HCT116 (cell line): ENCODE data around the gene P2RX3. TPM values are rescaled to one million over a fixed set of nuclear protein-coding genes. Genes with fewer than 3 reads are reported as not detected.

Experiments
- ATAC-seq: fragments of 200-7000 bp; cut with Tn5 transposase; 2 replicates; pipeline ENCODE4 v1.9.1; 2020; ENCODE audit warnings: mild to moderate bottlenecking, moderate library complexity
- BruUV-seq: library from RNA; stranded (reverse); fragments of 400-500 nt; replicated peaks from 2 replicates; lab custom pipeline; 2021; lab: Mats Ljungman, UMichigan
- CTCF ChIA-PET: fragments of 300-600 bp; sonication (Branson Sonifier 250); formaldehyde crosslinking; loops from one replicate; lab custom pipeline; 2021; ENCODE audit warnings: antibody characterized with exemption; lab: Charles Lee
- POLR2A ChIA-PET: fragments of 300-600, 350-600 bp; sonication (Branson Sonifier 250); formaldehyde crosslinking; loops from one replicate; lab custom pipeline; 2021; ENCODE audit warnings: antibody characterized with exemption; lab: Charles Lee
- RAD21 ChIA-PET, 2 experiments: fragments of 300-600 bp; sonication (Branson Sonifier 250); formaldehyde crosslinking; loops; one replicate each; lab custom pipeline; 2023; ENCODE audit warnings: low total read pairs in 2 of 2; ENCODE audit not compliant: uncharacterized antibody in 2 of 2, unreplicated experiment in 2 of 2, low non-redundant PET in 1 of 2; lab: Charles Lee
- DNase-seq: peaks from one replicate; pipeline ENCODE4 v3.0.0-alpha.2; 2010; ENCODE audit warnings: low read depth, low spot score
- H2AFZ ChIP-seq: fragments of 200-600 bp; shearing (Covaris generic), sonication (generic); 2 replicates; pipeline ENCODE4 v1.6.1; 2017; ENCODE audit warnings: low read depth, mixed run types, mixed read lengths, antibody characterized with exemption, low read length; ENCODE audit not compliant: poor library complexity, severe bottlenecking
- H3K27ac ChIP-seq: 2 replicates; pipeline ENCODE4 v1.5.1; 2012; ENCODE audit warnings: low read depth, low read length
- H3K27me3 ChIP-seq: fragments of 200-600 bp; sonication (generic); 2 replicates; pipeline ENCODE4 v1.6.1; 2016; ENCODE audit warnings: mixed run types, low read length, mixed read lengths; ENCODE audit not compliant: insufficient read depth
- H3K36me3 ChIP-seq, 2 experiments: fragments of 200-500 bp in 1 of 2; fragments of 200-600 bp in 1 of 2; sonication (Bioruptor generic) in 1 of 2; sonication (generic) in 1 of 2; 2 replicates each; pipeline versions ENCODE4 v1.5.1 to v1.6.1; 2014 to 2016; ENCODE audit warnings: low read length in 2 of 2, inconsistent platforms in 1 of 2, mixed read lengths in 1 of 2, mixed run types in 1 of 2; ENCODE audit not compliant: insufficient read depth in 2 of 2, control insufficient read depth in 1 of 2
- H3K4me1 ChIP-seq, 2 experiments: fragments of 200-600 bp in 1 of 2; sonication (generic) in 1 of 2; 2 replicates each; pipeline versions ENCODE4 v1.5.1 to v1.6.1; 2012 to 2017; ENCODE audit warnings: low read length in 2 of 2, inconsistent platforms in 1 of 2, mild to moderate bottlenecking in 1 of 2, mixed read lengths in 1 of 2, mixed run types in 1 of 2, moderate library complexity in 1 of 2; ENCODE audit not compliant: insufficient read depth in 2 of 2, control insufficient read depth in 1 of 2
- H3K4me2 ChIP-seq: fragments of 200-600 bp; sonication (generic); 2 replicates; pipeline ENCODE4 v1.6.1; 2017; ENCODE audit warnings: mixed run types, low read length, mixed read lengths
- H3K4me3 ChIP-seq, 2 experiments: fragments of 200-600 bp in 1 of 2; sonication (generic) in 1 of 2; replicated peaks in 1 of 2; 2 replicates each; pipeline ENCODE4 v1.5.1; 2011 to 2016; ENCODE audit warnings: low read length in 2 of 2, control low read depth in 1 of 2, low read depth in 1 of 2, mild to moderate bottlenecking in 1 of 2, mixed read lengths in 1 of 2, mixed run types in 1 of 2
- H3K79me2 ChIP-seq: fragments of 200-600 bp; sonication (generic); 2 replicates; pipeline ENCODE4 v1.6.1; 2017; ENCODE audit warnings: mild to moderate bottlenecking, mixed run types, low read length, moderate library complexity, mixed read lengths; ENCODE audit not compliant: insufficient read depth
- H3K9ac ChIP-seq: fragments of 200-600 bp; sonication (generic); 2 replicates; pipeline ENCODE4 v1.6.1; 2016; ENCODE audit warnings: low read length, mixed read lengths
- H3K9me2 ChIP-seq: fragments of 200-600 bp; sonication (generic), shearing (Covaris generic); 2 replicates; pipeline ENCODE4 v1.6.1; 2017; ENCODE audit warnings: mixed run types, mild to moderate bottlenecking, moderate library complexity; ENCODE audit not compliant: insufficient read depth
- H3K9me3 ChIP-seq, 2 experiments: fragments of 200-500 bp in 1 of 2; fragments of 200-600 bp in 1 of 2; sonication (Bioruptor generic) in 1 of 2; sonication (generic) in 1 of 2; 2 replicates each; pipeline ENCODE4 v1.6.1; 2014 to 2017; ENCODE audit warnings: low read length in 2 of 2, mixed read lengths in 2 of 2, inconsistent platforms in 1 of 2, low read depth in 1 of 2, mild to moderate bottlenecking in 1 of 2, mixed run types in 1 of 2, moderate library complexity in 1 of 2; ENCODE audit not compliant: control insufficient read depth in 1 of 2, insufficient read depth in 1 of 2
- H4K20me1 ChIP-seq: fragments of 200-600 bp; sonication (generic), shearing (Covaris generic); 2 replicates; pipeline ENCODE4 v1.6.1; 2017; ENCODE audit warnings: mixed run types, mild to moderate bottlenecking, moderate library complexity; ENCODE audit not compliant: insufficient read depth
- CBX3 ChIP-seq: IDR thresholded peaks from 2 replicates; pipeline ENCODE4 v1.6.1; 2012; ENCODE audit warnings: low read depth
- CEBPB ChIP-seq: IDR thresholded peaks from 2 replicates; pipeline ENCODE4 v1.6.1; 2012; ENCODE audit warnings: low read depth
- CTCF ChIP-seq, 3 experiments: fragments of 200-600 bp in 1 of 3; sonication (generic) in 1 of 3; IDR thresholded peaks in 2 of 3; conservative IDR thresholded peaks in 1 of 3; 2 replicates each; pipeline ENCODE4 v1.5.1; 2012 to 2017; ENCODE audit warnings: low read depth in 2 of 3, low read length in 2 of 3, antibody characterized with exemption in 1 of 3, borderline replicate concordance in 1 of 3, control low read depth in 1 of 3, mild to moderate bottlenecking in 1 of 3, mixed read lengths in 1 of 3, mixed run types in 1 of 3, moderate library complexity in 1 of 3; ENCODE audit not compliant: insufficient read depth in 1 of 3
- EGR1 ChIP-seq: IDR thresholded peaks from 2 replicates; pipeline ENCODE4 v1.6.1; 2012; ENCODE audit warnings: low read depth
- ELF1 ChIP-seq: IDR thresholded peaks from 2 replicates; pipeline ENCODE4 v1.6.1; 2012; ENCODE audit warnings: low read depth, borderline replicate concordance
- EZH2 ChIP-seq: fragments of 200-600 bp; sonication (generic); IDR thresholded peaks from 2 replicates; pipeline ENCODE4 v1.6.1; 2017; ENCODE audit warnings: antibody characterized with exemption, mixed run types
- JUND ChIP-seq: IDR thresholded peaks from 2 replicates; pipeline ENCODE4 v1.6.1; 2012
- POLR2A ChIP-seq: IDR thresholded peaks from 2 replicates; pipeline ENCODE4 v1.7.0; 2011; ENCODE audit warnings: borderline replicate concordance; ENCODE audit not compliant: insufficient read depth, insufficient read length; ENCODE audit errors: extremely low read depth
- RAD21 ChIP-seq: IDR thresholded peaks from 2 replicates; pipeline ENCODE4 v1.6.1; 2012; ENCODE audit warnings: low read depth, mild to moderate bottlenecking
- SIN3A ChIP-seq: IDR thresholded peaks from 2 replicates; pipeline ENCODE4 v1.6.1; 2012; ENCODE audit warnings: low read depth
- SP1 ChIP-seq: IDR thresholded peaks from 2 replicates; pipeline ENCODE4 v1.6.1; 2012; ENCODE audit warnings: low read depth
- SRF ChIP-seq: IDR thresholded peaks from 2 replicates; pipeline ENCODE4 v1.6.1; 2012; ENCODE audit warnings: low read depth
- YY1 ChIP-seq: IDR thresholded peaks from 2 replicates; pipeline ENCODE4 v1.6.1; 2011; ENCODE audit warnings: low read length, low read depth, moderate library complexity, mild to moderate bottlenecking; ENCODE audit not compliant: insufficient replicate concordance; ENCODE audit errors: extremely low read depth
- ZFX ChIP-seq: fragments of 450-650 bp; IDR thresholded peaks from 2 replicates; pipeline ENCODE4 v1.6.1; 2017
- intact Hi-C: fragments of 100-400 bp; cut with micrococcal nuclease; formaldehyde crosslinking; loops from 2 replicates; pipeline ENCODE4 v1.10.0; 2022
- total RNA-seq: library from RNA; stranded (reverse); gene quantifications from one replicate; pipeline ENCODE4 v1.2.1, GENCODE V29; 2021; ENCODE audit not compliant: unreplicated experiment
- TF ChIP-seq, protein P1 (sequence below): IDR thresholded peaks from 2 replicates; pipeline ENCODE4 v1.6.1; 2012
- TF ChIP-seq, protein P2 (sequence below): IDR thresholded peaks from 2 replicates; pipeline ENCODE4 v1.6.1; 2011; ENCODE audit warnings: mild to moderate bottlenecking, low read length, moderate library complexity; ENCODE audit not compliant: insufficient replicate concordance; ENCODE audit errors: extremely low read depth

The P2RX3 gene
- total RNA-seq, 1 experiment from 2014 or later, result not detected

GRCh38 chr11:57321388-57322255, 16.5 kb upstream of the P2RX3 start:
- Histone ChIP-seq H3K9me2 (no peaks in the 10 kb centered on the region), H3K36me3 (peaks cover 23 to 28% of the 10 kb centered on the region in 2 experiments; a peak in 3 of 4 replicates), H3K79me2 (peaks cover 32% of the 10 kb centered on the region), H3K9ac (peak overlapping the region; percentile 63), H3K4me2 (peak overlapping the region; percentile 96), H3K4me1 (peaks cover 33 to 50% of the 10 kb centered on the region in 2 experiments), H3K4me3 (peak overlapping the region; percentile 67 to 75), H3K27ac (peak overlapping the region; percentile 78), H3K9me3 (no peaks in the 10 kb centered on the region), H4K20me1 (no peaks in the 10 kb centered on the region), H2AFZ (no peak overlapping the region), H3K27me3 (no peaks in the 10 kb centered on the region)
- ChIA-PET POLR2A (interaction anchor here (0.8 to 6.5 kb wide), 3 partner anchors 9 to 441 kb away, joined by 3 to 42 read pairs (median 3); partner anchors contain the start of gene SSRP1), CTCF (interaction anchor here (0.5 to 2.3 kb wide), 2 partner anchors 10 to 24 kb away, joined by 3 to 13 read pairs; no protein-coding TSS in a partner anchor), RAD21 (interaction anchor here (0.7 to 1.8 kb wide), 3 partner anchors 9 to 72 kb away, joined by 3 to 6 read pairs (median 3); no protein-coding TSS in a partner anchor)
- TF ChIP-seq ZFX (no peak), RAD21 (no peak), YY1 (no peak), SRF (no peak), EZH2 (no peak), POLR2A (no peak), SP1 (no peak), EGR1 (no peak), JUND (no peak), CEBPB (no peak), SIN3A (no peak), CTCF (IDR thresholded peaks at IDR 0.05 in 2 of 3, conservative IDR thresholded peaks at IDR 0.05 in 1 of 3; ENCODE audit: borderline replicate concordance in 1 of 3, insufficient read depth in 1 of 3, low read depth in 2 of 3, low read length in 2 of 3) (no peak), CBX3 (no peak), ELF1 (no peak)
- TF ChIP-seq, protein P1, sequence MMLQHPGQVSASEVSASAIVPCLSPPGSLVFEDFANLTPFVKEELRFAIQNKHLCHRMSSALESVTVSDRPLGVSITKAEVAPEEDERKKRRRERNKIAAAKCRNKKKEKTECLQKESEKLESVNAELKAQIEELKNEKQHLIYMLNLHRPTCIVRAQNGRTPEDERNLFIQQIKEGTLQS, result no peak
- TF ChIP-seq, protein P2, sequence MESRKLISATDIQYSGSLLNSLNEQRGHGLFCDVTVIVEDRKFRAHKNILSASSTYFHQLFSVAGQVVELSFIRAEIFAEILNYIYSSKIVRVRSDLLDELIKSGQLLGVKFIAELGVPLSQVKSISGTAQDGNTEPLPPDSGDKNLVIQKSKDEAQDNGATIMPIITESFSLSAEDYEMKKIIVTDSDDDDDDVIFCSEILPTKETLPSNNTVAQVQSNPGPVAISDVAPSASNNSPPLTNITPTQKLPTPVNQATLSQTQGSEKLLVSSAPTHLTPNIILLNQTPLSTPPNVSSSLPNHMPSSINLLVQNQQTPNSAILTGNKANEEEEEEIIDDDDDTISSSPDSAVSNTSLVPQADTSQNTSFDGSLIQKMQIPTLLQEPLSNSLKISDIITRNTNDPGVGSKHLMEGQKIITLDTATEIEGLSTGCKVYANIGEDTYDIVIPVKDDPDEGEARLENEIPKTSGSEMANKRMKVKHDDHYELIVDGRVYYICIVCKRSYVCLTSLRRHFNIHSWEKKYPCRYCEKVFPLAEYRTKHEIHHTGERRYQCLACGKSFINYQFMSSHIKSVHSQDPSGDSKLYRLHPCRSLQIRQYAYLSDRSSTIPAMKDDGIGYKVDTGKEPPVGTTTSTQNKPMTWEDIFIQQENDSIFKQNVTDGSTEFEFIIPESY, result no peak
- BruUV-seq, result no TSS peak
- DNase-seq, result no peak
- ATAC-seq, result no peak
- intact Hi-C loops, result no loop called here
